Stomach (tissue), 4 donors: ENCODE data around the gene KCTD17.

Source experiments
- CTCF ChIP-seq, 7 experiments: fragments of 450-650 bp in 4 of 7; fragments of 200-600 bp in 3 of 7; sonication (generic) in 3 of 7; IDR thresholded peaks; one replicate each; pipeline ENCODE4 v1.5.1; 2016 to 2019; ENCODE audit warnings: antibody characterized with exemption in 7 of 7, control low read depth in 2 of 7, mild to moderate bottlenecking in 1 of 7
- POLR2A ChIP-seq, 4 donors: fragments of 450-650 bp; IDR thresholded peaks; one replicate each; pipeline ENCODE4 v1.6.1; 2016; ENCODE audit warnings: antibody characterized with exemption in 4 of 4, control low read depth in 2 of 4, mild to moderate bottlenecking in 1 of 4, moderate library complexity in 1 of 4

GRCh38 chr22:37045958-37046357, 5.6 kb upstream of the KCTD17 start:
- TF ChIP-seq CTCF (IDR thresholded peaks at IDR 0.05), result peak in 2 of 7 experiments; percentile 16 to 26
- no peak for TF ChIP-seq POLR2A (IDR thresholded peaks at IDR 0.05)
